ENCODE measurements around the gene ARFIP1.
"Not testable (repeated sequence)": the region's sequence is repeated elsewhere in the genome, so short reads cannot be mapped to it uniquely, and the experiment has no call there.

ARFIP1 gene

GRCh38 chr4:152785639-152786615, 6.2 kb downstream of the ARFIP1 start:
- DNase-seq, result no peak

GRCh38 chr4:152786627-152787026, 6.9 kb downstream of the ARFIP1 start:
- no peak for DNase-seq

DNA sequence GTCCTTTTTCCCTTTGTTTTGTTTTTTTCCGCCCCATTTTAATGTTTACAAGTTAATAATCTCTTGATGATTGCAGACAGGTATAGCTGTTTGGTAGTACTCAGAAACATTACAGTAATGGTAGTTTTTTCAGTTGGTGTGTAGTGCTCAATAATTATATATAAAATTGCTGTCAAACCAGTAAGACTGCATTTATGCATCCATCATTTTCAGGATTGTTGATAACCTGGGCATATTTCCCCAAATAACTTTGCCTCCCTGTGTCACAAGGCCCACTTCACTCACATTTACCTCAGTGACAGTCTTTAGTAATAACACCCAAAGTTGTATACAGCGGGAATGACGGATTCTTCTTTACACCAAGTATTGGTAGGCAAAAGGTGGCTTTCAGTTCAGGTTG, 16.1 kb downstream of the ARFIP1 start:
- DNase-seq, result no peak

DNA sequence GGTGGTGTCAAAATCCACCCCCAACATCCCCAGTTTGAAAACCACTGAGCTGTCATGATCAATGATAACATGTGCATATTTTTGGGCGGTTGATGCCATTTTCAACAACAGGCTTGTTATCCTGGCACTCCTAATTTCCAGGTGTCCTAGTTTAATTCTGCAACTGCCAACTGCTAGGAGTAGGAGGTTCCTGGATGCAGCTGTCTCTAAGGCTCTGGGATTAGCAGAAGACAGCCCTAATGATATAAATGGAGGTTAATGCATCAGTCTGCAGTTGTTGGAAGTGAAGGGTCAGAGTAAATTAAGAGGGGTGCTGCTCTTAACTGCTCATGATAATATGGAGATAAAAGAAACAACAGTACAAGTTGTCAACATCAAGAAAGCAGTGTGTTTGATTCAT, 23.8 kb downstream of the ARFIP1 start:
- DNase-seq, result no peak

- no peak for DNase-seq
Measured at GRCh38 chr4:152805071-152805650, 25.4 kb downstream of the ARFIP1 start.

GRCh38 chr4:152805818-152806217, 26.1 kb downstream of the ARFIP1 start:
- no peak for DNase-seq

DNA sequence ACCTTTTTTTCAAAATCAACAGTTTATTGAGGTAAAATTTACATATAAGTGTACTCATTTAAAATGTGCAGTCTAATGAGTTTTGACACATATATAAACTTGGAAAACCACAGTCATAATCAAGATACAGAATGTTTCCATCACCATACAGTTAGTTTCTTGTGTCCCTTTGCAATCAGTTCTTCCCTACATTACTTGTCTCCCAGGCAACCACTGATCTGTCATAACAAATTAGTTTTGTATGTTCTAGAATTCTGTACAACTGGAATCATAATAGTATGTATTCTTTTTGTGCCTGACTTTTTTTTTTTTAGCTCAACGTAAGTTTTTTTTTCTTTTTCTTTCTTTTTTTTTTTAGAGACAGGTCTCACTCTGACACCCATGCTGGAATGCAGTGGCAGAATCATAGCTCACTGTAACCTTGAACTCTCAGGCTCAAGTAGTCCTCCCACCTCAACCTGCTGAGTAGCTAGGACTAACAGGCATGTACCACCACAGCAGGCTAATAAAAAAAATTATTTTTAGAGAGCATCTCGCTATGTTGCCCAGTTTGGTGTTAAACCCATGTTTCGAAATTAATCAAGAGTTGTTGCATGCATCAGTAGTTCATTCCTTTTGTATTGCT, 26.9 kb downstream of the ARFIP1 start:
- no peak for DNase-seq

DNA sequence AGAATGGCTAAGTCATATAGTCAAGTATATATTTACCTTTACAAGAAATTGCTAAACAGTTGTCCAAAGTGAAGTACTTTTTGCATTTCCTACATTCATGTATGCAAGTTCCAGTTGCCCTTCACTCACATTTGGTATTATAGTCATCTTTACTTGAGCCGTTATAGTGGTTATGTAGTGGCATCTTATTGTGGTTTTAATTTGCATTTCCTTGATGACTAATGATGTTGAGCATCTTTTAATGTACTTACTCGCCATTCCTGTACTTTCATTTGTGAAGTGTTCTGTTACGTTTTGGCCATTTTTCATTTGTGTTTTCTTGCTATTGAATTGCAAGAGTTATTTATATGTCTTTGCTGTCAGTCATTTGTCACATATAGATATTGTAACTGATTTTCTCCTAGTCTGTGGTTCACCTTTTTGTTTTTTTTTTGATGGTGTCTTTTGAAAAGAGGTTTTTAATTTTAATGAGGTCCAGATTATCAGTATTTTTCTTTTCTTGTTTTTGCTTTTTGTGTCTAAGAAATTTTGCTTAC, 27.6 kb downstream of the ARFIP1 start:
- no peak for DNase-seq

GRCh38 chr4:152808670-152809069, 28.9 kb downstream of the ARFIP1 start:
- DNase-seq, result no peak

DNA sequence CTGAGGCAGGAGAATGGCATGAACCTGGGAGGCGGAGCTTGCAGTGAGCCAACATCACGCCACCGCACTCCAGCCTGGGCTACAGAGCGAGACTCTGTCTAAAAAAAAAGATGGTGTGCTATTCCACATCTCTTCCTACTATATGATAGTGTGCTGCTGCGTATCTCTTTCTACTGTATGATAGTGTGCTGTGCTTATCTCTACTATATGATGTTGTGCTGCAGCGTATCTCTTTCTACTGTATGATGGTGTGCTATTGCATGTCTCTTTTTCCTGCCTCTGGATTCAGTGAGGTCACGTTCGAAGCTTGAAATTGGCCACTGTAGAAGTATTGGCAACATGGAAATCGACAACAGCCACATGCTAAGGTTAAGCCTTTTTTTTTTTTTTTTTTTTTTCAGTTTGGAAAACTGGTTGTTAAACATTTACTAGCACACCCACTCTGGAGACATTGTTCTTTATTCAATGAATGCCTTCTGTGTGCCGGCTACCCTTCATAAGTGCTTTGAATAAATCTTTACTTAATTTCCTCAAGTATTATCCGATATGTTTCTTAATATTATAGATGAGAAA, 31.0 kb downstream of the ARFIP1 start:
- no peak for DNase-seq

GRCh38 chr4:152815078-152815477, 35.3 kb downstream of the ARFIP1 start:
- no peak for DNase-seq

- no peak for DNase-seq
Measured at GRCh38 chr4:152817331-152817730, 37.6 kb downstream of the ARFIP1 start.

- no peak for DNase-seq
Measured at GRCh38 chr4:152819026-152819645, 39.4 kb downstream of the ARFIP1 start.

DNA sequence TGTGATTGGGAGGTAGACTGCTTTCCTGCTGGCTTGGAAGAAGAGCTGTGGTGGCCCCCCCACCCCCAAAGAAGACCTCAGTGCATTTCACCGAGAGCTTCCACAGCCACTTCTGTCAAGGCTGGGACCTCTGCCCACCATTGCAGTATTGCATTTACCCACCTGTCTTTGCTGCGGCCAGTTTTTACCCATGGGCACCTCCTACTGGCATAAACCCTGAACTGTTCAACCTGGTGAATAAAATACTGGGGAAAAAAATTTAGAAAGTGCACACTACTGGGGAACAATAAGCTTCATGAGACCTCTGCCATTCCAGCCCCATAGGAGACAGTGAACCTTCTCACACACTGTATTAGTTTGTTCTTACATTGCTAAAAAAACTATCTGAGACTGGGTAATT, 40.3 kb downstream of the ARFIP1 start:
- DNase-seq, result no peak

DNA sequence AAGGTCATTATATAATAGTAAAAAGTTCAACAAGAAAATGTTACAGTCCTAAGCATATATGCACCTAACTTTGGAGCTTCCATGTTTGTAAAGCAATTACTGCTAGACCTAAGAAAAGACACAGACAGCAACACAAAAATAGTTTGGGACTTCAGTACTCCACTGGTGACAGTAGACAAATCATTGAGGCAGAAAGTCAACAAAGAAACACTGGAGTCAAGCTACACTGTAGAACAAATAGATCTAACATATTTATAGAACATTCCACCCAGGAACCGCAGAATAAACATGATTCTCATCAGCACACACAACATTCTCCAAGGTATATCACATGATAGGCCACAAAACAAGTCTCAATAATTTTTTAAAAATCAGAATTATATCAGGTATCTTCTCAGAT, 42.6 kb downstream of the ARFIP1 start:
- no peak for DNase-seq

- DNase-seq, result no peak
Measured at GRCh38 chr4:152824561-152824960, 44.8 kb downstream of the ARFIP1 start.

DNA sequence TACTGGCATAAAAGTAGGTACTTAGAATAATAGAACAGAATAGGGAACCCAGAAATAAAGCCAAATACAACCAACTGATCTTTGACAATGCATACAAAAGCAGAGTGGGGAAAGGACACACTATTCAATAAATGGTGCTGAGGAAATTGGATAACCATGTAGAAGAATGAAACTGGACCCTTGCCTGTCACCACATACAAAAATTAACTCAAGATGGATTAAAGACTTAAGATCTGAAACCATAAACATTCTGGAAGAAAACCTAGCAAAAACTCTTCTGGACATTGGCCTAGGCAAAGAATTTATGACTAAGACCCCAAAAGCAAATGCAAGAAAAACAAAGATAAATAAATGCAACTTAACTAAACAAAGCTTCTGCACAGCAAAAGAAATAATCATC, 45.6 kb downstream of the ARFIP1 start:
- DNase-seq, result no peak

DNA sequence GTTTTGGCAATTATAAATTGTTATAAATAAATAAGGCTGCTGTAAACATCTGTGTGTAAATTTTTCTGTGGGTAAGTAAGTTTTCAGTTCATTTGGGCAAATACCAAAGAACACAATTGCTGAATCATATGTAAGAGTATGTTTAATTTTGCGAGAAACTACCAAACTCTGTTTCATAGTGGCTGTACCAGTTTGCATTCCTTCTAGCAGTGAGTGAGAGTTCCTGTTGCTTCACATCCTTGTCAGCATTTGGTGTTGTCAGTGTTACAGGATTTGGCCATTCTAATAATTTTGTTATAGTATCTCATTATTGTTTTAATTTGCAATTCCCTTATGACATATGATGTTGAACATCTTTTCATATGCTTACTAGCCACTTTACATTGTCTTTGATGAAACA, 48.4 kb downstream of the ARFIP1 start:
- no peak for DNase-seq

- no peak for DNase-seq
Measured at GRCh38 chr4:152831416-152831815, 51.7 kb downstream of the ARFIP1 start.

- DNase-seq, result no peak
Measured at GRCh38 chr4:152836936-152837335, 57.2 kb downstream of the ARFIP1 start.

DNA sequence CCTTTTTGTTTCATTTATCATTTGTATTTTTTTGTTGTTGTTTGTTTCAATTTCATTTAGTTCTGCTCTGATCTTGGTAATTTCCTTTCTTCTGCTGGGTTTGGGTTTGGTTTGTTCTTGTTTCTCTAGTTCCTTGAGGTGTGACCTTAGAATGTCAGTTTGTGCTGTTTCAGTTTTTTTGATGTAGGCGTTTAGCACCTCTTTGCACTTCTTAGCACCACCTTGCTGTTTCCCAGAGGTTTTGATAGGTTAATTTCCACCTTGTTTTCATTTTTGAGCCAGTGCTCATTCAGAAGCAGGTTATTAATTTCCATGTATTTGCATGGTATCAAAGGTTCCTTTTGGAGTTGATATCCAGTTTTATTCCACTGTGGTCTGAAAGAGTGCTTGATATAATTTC, 60.0 kb downstream of the ARFIP1 start:
- not testable (repeated sequence) for DNase-seq

- no peak for DNase-seq
Measured at GRCh38 chr4:152843481-152844090, 63.8 kb downstream of the ARFIP1 start.

All from NCI-H2081 (cell line).